NOMO-1 treated with DMSO at 0.1 percent for 48 hours (cell line): ENCODE results near the gene GAS2L2.
A peak's percentile ranks its signal among the peaks of the same experiment; 100 is the strongest.
"Not testable (repeated sequence)": the region's sequence is repeated elsewhere in the genome, so short reads cannot be mapped to it uniquely, and the experiment has no call there.

ENCODE experiments used
- DNase-seq: peaks from one replicate; lab custom pipeline; 2025; ENCODE audit not compliant: unreplicated experiment; lab: John Stamatoyannopoulos, UW

The GAS2L2 gene

GRCh38 chr17:35773679-35774425 is 20.8 kb upstream of the GAS2L2 start:
- DNase-seq = no peak

- DNase-seq = no peak
Measured at GRCh38 chr17:35773129-35773528, 20.1 kb upstream of the GAS2L2 start.

- no peak for DNase-seq
Measured at GRCh38 chr17:35769895-35770486, 17.0 kb upstream of the GAS2L2 start.

- DNase-seq = no peak
Measured at GRCh38 chr17:35768797-35769196, 15.8 kb upstream of the GAS2L2 start.

DNA sequence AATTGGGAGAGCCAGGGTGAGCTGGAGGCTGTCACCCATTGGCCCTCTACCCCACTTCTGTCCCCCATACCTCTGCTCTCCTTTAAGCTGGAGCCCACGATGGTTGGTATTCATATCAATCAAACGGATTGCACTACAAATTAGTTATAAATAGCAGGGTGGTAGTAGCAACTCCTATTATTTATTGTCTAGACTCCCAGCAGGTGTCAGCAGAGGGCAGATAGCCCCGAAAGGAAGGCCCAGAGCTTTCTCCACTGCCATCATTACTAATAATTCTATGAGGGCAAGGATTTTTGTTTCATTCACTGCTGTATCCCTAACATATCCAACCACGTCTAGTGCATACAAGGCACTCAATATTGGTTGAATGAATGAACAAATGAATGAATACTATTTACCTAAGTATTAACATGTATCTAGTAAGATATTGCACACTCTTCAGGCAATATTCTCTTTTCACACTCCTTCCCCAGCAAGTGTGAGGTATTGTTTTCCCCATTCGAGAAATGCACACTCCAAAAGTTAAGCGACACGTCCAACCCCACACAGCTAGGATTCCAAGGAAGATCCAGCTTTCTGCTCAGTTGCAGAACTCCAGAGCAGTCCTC is 14.0 kb upstream of the GAS2L2 start:
- DNase-seq = peak; percentile 38

DNA sequence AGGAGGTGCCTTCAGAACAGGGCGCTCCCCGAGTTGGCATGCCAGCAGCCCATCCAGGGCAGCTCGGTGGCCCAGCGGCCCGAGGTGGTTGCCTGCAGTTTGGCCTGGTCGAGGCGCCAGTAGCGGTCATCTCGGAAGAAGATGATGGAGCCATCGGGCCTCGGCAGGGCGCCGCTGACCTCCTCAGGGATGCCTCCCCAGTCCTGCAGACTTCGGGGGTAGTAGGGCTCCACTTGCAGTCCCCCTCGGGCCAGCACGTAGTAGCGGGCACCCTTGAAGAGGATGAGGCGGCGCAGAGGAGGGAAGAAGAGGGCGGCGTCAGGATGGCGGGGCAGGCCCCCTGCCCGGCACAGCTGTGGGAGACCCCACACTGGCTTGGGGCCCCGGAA is 13.4 kb upstream of the GAS2L2 start:
- no peak for DNase-seq

- no peak for DNase-seq
Measured at GRCh38 chr17:35765756-35766488, 12.9 kb upstream of the GAS2L2 start.

GRCh38 chr17:35765086-35765710 is 12.2 kb upstream of the GAS2L2 start:
- DNase-seq = no peak

- DNase-seq = peak; percentile 84
Measured at GRCh38 chr17:35764123-35764991, 11.3 kb upstream of the GAS2L2 start.

DNA sequence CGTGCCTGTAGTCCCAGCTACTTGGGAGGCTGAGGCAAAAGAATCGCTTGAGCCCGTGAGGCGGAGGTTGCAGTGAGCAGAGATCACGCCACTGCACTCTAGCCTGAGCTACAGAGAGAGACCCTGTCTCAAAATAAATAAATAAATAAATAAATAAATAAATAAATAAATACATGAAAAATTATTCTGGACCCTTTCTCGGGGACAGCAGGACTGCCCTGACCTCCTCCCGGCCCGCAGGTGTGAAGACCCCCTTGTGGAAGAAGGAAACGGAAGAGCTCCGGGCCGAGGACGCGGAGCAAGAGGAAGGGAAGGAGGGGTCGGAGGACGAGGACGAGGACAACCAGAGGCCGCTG is 10.7 kb upstream of the GAS2L2 start:
- no peak for DNase-seq

GRCh38 chr17:35761601-35762000 is 8.6 kb upstream of the GAS2L2 start:
- no peak for DNase-seq

DNA sequence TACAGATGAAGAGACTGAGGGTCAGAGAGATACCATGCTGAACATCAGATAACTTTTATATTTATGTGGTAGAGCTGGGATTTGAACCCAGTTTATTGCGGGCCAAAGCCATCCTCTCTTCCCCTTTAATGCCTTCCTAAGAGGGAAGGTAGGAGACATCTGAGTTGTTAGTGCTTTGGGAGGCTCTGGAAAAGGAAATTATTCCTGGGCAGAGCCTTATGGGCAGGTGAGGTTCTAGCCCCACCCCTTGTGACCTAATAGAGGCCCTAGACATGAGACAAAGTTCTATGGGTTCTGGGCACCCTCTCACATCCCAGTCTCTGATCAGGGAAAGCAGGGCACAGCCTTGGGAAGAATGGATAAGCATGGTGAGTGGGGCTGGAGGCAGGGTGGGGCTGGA is 7.5 kb upstream of the GAS2L2 start, which contains the start of gene C17orf50:
Gene C17orf50 (plus strand): TSS at position 301 of the 400 bp plus-strand sequence. CDS start 55 bp downstream, at position 356.
- no peak for DNase-seq

DNA sequence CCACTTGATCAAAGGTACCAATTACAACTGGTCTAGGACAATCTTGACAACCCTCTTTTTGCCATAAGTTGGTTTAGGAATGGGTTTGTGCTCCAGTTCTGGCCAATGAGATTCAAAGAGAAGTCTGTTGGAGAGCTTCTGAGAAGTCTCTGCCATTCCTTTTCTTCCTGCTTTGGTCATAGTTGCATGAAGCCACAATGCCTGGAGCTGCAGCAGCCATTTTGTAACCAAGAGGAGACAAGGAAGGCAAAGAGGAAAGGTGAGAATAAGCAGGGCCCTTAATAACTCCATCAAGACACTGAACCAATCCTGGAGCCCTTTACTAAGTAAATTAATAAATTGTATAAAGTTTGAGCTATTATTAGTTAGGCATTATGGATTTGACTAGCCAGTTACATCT is 4.2 kb upstream of the GAS2L2 start:
- no peak for DNase-seq

- no peak for DNase-seq
Measured at GRCh38 chr17:35752471-35752870, 568 bp downstream of the GAS2L2 start.

- not testable (repeated sequence) for DNase-seq
Measured at GRCh38 chr17:35751541-35751940, 1.5 kb downstream of the GAS2L2 start.

- no peak for DNase-seq
Measured at GRCh38 chr17:35750526-35751395, 2.3 kb downstream of the GAS2L2 start.

GRCh38 chr17:35749560-35750412 is 3.3 kb downstream of the GAS2L2 start:
- DNase-seq = no peak

DNA sequence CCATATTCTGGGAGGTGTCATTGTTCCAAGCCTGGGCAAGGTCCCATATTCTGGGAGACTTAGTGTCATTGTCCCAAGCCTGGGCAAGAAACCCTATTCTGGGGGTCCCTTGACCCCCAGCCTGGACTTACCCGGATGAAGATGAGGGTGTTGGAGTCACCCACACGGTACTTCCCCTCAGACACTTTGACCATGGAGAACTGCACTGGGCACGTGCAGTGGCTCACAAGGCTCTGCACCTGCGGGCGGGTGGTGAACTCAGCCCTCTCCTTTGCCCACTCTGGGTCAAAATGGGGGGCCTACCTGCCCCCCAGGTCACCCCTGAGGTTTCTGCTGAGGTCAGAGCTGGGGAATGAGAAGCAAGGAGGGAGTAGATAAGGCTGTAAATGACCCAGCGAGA is 4.1 kb downstream of the GAS2L2 start:
- DNase-seq = no peak
